PFSK-1 (cell line): Measurements from ENCODE around the gene U2AF1L4.

ENCODE experiments used
- FOXP2 ChIP-seq: optimal IDR thresholded peaks from 2 replicates; pipeline ENCODE3; 2011; ENCODE audit warnings: borderline replicate concordance, control low read depth, inconsistent platforms; ENCODE audit not compliant: insufficient read depth; ENCODE audit errors: extremely low read length, extremely low read depth
- POLR2AphosphoS5 ChIP-seq: IDR thresholded peaks from 2 replicates; pipeline ENCODE4 v1.6.1; 2012; ENCODE audit warnings: low read depth, mild to moderate bottlenecking, control low read depth, low read length, moderate library complexity
- REST ChIP-seq, 2 experiments: IDR thresholded peaks; 2 replicates each; pipeline versions ENCODE4 v1.6.1 to v1.8.0; 2011 to 2012; ENCODE audit warnings: low read depth in 2 of 2, low read length in 2 of 2, control low read depth in 1 of 2, inconsistent platforms in 1 of 2, mild to moderate bottlenecking in 1 of 2, moderate library complexity in 1 of 2; ENCODE audit not compliant: insufficient read depth in 1 of 2
- SIN3A ChIP-seq: IDR thresholded peaks from 2 replicates; pipeline ENCODE4 v1.6.1; 2012; ENCODE audit warnings: mild to moderate bottlenecking, low read length, moderate library complexity, borderline replicate concordance; ENCODE audit not compliant: insufficient read depth
- TAF1 ChIP-seq: IDR thresholded peaks from 2 replicates; pipeline ENCODE4 v1.6.1; 2012; ENCODE audit warnings: low read length, control low read depth, borderline replicate concordance; ENCODE audit not compliant: insufficient read depth

U2AF1L4 gene

DNA sequence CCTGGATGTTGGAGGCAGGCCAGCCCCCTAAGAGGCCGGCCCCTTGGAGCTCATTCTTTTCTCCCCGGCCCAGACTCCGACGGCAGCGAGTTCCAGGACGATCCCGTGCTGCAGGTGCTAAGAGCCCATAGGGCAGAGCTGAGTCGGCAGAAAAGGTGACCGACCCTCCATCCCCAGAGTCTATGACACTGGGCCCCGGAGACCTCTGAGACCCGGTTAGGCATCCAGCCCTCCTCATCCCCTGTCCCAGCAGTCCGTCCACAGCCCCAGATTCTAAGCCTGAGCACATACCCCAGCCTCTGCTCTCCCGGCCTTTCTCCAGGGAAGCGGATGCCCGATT is 22.8 kb upstream of the U2AF1L4 start:
- no peak for TF ChIP-seq TAF1
- no peak for TF ChIP-seq REST (IDR thresholded peaks at IDR 0.05; ENCODE audit: insufficient read depth in 1 of 2, low read depth in 2 of 2, low read length in 2 of 2)
- TF ChIP-seq FOXP2: no peak
- no peak for TF ChIP-seq POLR2AphosphoS5
- no peak for TF ChIP-seq SIN3A

DNA sequence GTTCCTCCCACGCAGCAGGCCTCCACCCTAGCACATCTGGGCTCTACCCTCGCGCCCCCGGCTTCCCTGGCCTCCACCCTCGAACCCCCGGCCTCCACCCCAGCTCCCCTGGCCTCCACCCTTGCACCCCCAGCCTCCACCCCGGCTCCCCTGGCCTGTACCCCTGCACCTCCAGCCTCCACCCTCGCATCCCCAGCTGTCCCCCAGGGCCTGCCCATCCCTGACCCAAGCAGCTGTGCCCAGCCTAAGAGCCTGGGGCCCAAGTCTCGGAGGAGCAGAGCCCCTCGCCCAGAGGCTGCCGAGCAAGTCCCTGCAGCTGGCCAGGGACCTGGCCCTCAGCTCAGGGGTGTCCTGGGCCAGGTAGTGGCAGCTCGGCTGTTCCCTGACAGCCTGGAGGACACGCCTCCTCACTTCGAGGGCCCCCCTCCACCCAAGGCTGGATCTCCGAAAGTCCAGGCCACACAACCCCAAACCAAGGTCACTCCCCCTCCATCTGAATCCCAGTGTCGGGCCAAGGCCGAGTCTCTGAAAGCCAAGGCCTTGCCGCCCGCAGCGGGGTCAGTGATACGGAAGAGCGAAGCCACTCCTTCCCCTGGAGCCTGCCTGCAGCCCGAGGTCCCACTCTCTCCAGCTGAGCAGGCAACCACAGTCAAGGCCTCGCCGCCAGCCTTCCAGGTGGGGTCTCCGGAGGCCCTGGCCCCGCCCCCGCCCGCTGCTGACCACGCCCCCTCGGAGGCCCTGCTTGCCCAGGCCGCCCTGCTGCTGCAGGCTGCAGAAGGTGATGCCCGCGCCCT is 22.3 kb upstream of the U2AF1L4 start:
- no peak for TF ChIP-seq TAF1
- TF ChIP-seq REST (IDR thresholded peaks at IDR 0.05; ENCODE audit: insufficient read depth in 1 of 2, low read depth in 2 of 2, low read length in 2 of 2): no peak
- TF ChIP-seq POLR2AphosphoS5: no peak
- no peak for TF ChIP-seq FOXP2
- no peak for TF ChIP-seq SIN3A

DNA sequence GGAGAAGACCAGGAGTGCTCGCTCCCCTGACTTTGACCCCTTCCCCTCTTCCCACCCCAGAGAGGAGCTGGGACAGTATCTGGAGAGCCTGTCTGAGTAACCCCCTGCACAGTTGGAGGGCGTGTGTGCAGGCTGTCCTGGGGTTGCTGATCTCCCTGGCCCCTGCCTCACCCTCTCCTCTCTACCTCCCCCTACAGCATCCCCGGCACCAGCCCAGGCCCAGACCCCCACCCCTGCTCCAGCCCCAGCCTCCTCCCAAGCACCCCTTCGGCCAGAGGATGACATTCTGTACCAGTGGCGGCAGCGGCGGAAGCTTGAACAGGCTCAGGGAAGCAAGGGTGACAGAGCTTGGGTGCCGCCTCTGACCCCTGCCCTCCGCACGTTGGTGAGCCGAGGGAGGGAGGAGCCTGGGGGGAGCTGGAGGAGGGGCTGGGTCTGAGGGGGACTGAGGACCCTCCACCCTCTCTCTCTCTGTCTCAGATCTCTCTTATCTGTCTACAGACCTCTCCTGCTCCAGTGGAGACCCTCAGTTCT is 21.4 kb upstream of the U2AF1L4 start:
- TF ChIP-seq SIN3A (no peak), POLR2AphosphoS5 (no peak), FOXP2 (no peak), TAF1 (no peak), REST (IDR thresholded peaks at IDR 0.05; ENCODE audit: insufficient read depth in 1 of 2, low read depth in 2 of 2, low read length in 2 of 2) (no peak)

- TF ChIP-seq REST (IDR thresholded peaks at IDR 0.05; ENCODE audit: insufficient read depth in 1 of 2, low read depth in 2 of 2, low read length in 2 of 2): no peak
- TF ChIP-seq FOXP2: no peak
Measured at GRCh38 chr19:35764432-35765315, 19.5 kb upstream of the U2AF1L4 start.
